Measurements from ENCODE around the gene LRIF1. TPM values are rescaled to one million over a fixed set of nuclear protein-coding genes. Genes with fewer than 3 reads are reported as not detected.
"Not testable (repeated sequence)": the region's sequence is repeated elsewhere in the genome, so short reads cannot be mapped to it uniquely, and the experiment has no call there.

The LRIF1 gene
- total and polyA plus RNA-seq, 7 donors: 4.2 to 10.3 (median 6.0) TPM

- no peak for DNase-seq
- H3K27ac ChIP-seq: no peak overlapping the region
- no peak for TF ChIP-seq POLR2A (IDR thresholded peaks at IDR 0.05)
- TF ChIP-seq POLR2AphosphoS5 (IDR thresholded peaks at IDR 0.05): no peak
- TF ChIP-seq, protein P1, sequence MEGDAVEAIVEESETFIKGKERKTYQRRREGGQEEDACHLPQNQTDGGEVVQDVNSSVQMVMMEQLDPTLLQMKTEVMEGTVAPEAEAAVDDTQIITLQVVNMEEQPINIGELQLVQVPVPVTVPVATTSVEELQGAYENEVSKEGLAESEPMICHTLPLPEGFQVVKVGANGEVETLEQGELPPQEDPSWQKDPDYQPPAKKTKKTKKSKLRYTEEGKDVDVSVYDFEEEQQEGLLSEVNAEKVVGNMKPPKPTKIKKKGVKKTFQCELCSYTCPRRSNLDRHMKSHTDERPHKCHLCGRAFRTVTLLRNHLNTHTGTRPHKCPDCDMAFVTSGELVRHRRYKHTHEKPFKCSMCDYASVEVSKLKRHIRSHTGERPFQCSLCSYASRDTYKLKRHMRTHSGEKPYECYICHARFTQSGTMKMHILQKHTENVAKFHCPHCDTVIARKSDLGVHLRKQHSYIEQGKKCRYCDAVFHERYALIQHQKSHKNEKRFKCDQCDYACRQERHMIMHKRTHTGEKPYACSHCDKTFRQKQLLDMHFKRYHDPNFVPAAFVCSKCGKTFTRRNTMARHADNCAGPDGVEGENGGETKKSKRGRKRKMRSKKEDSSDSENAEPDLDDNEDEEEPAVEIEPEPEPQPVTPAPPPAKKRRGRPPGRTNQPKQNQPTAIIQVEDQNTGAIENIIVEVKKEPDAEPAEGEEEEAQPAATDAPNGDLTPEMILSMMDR (IDR thresholded peaks at IDR 0.05): no peak
- TF ChIP-seq EP300 (IDR thresholded peaks at IDR 0.05): no peak
- H3K36me3 ChIP-seq: peaks cover 0 to 25% (median 15%) of the 10 kb centered on the region in 4 donors
- H3K4me3 ChIP-seq: no peak overlapping the region
- H3K9me3 ChIP-seq: peaks cover 0 to 7% (median 0%) of the 10 kb centered on the region in 4 donors
- intact Hi-C loops (cut with DNase I): no loop called here
- no peaks in the 10 kb centered on the region for H3K4me1 ChIP-seq
- no peaks in the 10 kb centered on the region for H3K27me3 ChIP-seq
- 61 to 67% methylated on average over 3 of the region's 3 CpGs for WGBS, 2 donors
Observed at GRCh38 chr1:110944806-110945205, 18.9 kb downstream of the LRIF1 start.

DNA sequence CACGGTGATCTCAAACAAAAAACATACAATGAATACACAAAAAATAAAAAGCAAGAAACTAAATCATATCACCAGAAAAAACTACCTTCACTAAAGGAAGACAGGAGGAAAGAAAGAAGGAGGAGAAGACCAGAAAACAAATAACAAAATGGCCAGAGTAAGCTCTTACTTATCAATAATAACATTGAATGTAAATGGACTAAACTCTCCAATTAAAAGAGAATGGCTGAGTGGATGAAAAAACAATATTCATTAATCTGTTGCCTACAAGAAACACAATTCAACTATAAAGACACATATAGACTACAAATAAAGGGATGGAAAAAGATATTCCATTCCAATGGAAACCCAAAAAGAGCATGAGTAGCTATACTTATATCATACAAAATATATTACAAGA, 27.2 kb downstream of the LRIF1 start:
- no peaks in the 10 kb centered on the region for H3K36me3 ChIP-seq
- H3K27me3 ChIP-seq: no peaks in the 10 kb centered on the region
- WGBS, 2 donors: 81 to 90% methylated on average over 1 of the region's 1 CpG
- no peaks in the 10 kb centered on the region for H3K4me1 ChIP-seq
- TF ChIP-seq, protein P1 (IDR thresholded peaks at IDR 0.05): no peak
- TF ChIP-seq POLR2AphosphoS5 (IDR thresholded peaks at IDR 0.05): no peak
- H3K4me3 ChIP-seq: no peak overlapping the region
- DNase-seq: no peak
- H3K9me3 ChIP-seq: peaks cover 0 to 11% (median 2%) of the 10 kb centered on the region in 4 donors
- intact Hi-C loops (cut with DNase I): no loop called here
- no peak overlapping the region for H3K27ac ChIP-seq

- H3K9me3 ChIP-seq; intact Hi-C loops (cut with DNase I): not testable (repeated sequence)
- 85 to 98% methylated on average over 3 of the region's 3 CpGs for WGBS, 2 donors
Observed at GRCh38 chr1:110931097-110931496, 32.6 kb downstream of the LRIF1 start.

GRCh38 chr1:110928904-110929303, 34.8 kb downstream of the LRIF1 start:
- H3K4me3 ChIP-seq: no peak overlapping the region
- no peak overlapping the region for H3K27ac ChIP-seq
- peaks cover 0 to 4% (median 3%) of the 10 kb centered on the region in 4 donors for H3K9me3 ChIP-seq
- 41 to 72% methylated on average over 2 of the region's 2 CpGs for WGBS, 2 donors
- no peak for DNase-seq
- H3K36me3 ChIP-seq: no peaks in the 10 kb centered on the region
- H3K27me3 ChIP-seq: no peaks in the 10 kb centered on the region
- H3K4me1 ChIP-seq: no peaks in the 10 kb centered on the region
- TF ChIP-seq POLR2AphosphoS5 (IDR thresholded peaks at IDR 0.05) (no peak), EP300 (IDR thresholded peaks at IDR 0.05) (no peak)
- TF ChIP-seq, protein P1 (IDR thresholded peaks at IDR 0.05): no peak
- intact Hi-C loops (cut with DNase I): no loop called here

More at GRCh38 chr1:110931097-110931496, 32.6 kb downstream of the LRIF1 start:
- not testable (repeated sequence) for DNase-seq, H3K4me1 ChIP-seq, H3K4me3 ChIP-seq, H3K27ac ChIP-seq, H3K27me3 ChIP-seq, H3K36me3 ChIP-seq

DNA sequence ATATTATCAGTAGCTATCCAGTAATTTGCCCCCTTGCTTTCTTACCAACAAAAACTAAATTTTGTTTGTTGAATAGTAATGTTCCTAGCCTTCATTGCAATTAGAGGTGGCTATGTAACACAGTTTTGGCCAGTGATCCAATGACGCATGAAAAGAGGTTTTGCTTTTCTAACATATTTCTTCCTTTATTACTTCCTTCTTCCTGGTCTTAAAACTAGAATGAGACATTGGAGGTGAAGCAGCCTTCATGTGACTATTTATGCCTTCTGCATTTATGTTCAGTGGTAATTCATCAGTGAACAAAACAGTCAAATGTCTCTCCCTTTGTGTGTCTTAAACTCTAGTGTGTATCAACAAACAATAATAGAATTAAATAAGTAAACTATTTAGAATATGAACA, 35.5 kb downstream of the LRIF1 start:
- no peak for DNase-seq
- Histone ChIP-seq H3K27ac (no peak overlapping the region), H3K36me3 (no peaks in the 10 kb centered on the region), H3K4me3 (no peak overlapping the region), H3K9me3 (peaks cover 0 to 4% (median 3%) of the 10 kb centered on the region in 4 donors), H3K27me3 (no peaks in the 10 kb centered on the region), H3K4me1 (no peaks in the 10 kb centered on the region)
- intact Hi-C loops (cut with DNase I): no loop called here
- 17 to 49% methylated on average over 1 of the region's 1 CpG for WGBS, 2 donors
- no peak for TF ChIP-seq POLR2AphosphoS5 (IDR thresholded peaks at IDR 0.05)
- TF ChIP-seq POLR2A (IDR thresholded peaks at IDR 0.05): no peak
- TF ChIP-seq EP300 (IDR thresholded peaks at IDR 0.05): no peak
- TF ChIP-seq, protein P1 (IDR thresholded peaks at IDR 0.05): no peak
